A673 (cell line): ENCODE data around the gene FAM118B. TPM values are rescaled to one million over a fixed set of nuclear protein-coding genes. Genes with fewer than 3 reads are reported as not detected.

Experiments
- total RNA-seq: library from RNA; stranded (reverse); gene quantifications from 2 replicates; pipeline ENCODE4 v1.2.3, GENCODE V29; 2021

FAM118B gene
- total RNA-seq, 1 experiment from 2014 or later, result 34.8 TPM

Other genes with a start within 250 kb of the FAM118B start
- 25.3 and 31.0 TPM in 2 replicates for gene CDON, start 148.9 kb upstream of the FAM118B start, total RNA-seq
- gene RPUSD4, start 132 bp upstream of the FAM118B start, total RNA-seq, result 45.3 and 53.9 TPM in 2 replicates
- gene SRPRA, start 57.1 kb downstream of the FAM118B start, total RNA-seq, result 123 and 136 TPM in 2 replicates
- gene FOXRED1, start 57.4 kb downstream of the FAM118B start, total RNA-seq, result 72.6 and 76.1 TPM in 2 replicates
- gene TIRAP, start 71.3 kb downstream of the FAM118B start, total RNA-seq, result 11.3 and 14.5 TPM in 2 replicates
- gene DCPS, start 92.3 kb downstream of the FAM118B start, total RNA-seq, result 31.2 and 38.4 TPM in 2 replicates
- gene ST3GAL4, start 143.9 kb downstream of the FAM118B start, total RNA-seq, result 26.4 and 29.9 TPM in 2 replicates